Measurements from ENCODE around the gene PTPRN2. TPM values are rescaled to one million over a fixed set of nuclear protein-coding genes. Genes with fewer than 3 reads are reported as not detected.

PTPRN2 gene
- total RNA-seq, 4 donors from 2014 or later, result 14.9 to 34.3 (median 21.3) TPM

- TF ChIP-seq CTCF (IDR thresholded peaks at IDR 0.05) (no peak), POLR2A (IDR thresholded peaks at IDR 0.05) (no peak)
- Histone ChIP-seq H3K27ac (no peak overlapping the region), H3K27me3 (no peaks in the 10 kb centered on the region), H3K4me1 (no peaks in the 10 kb centered on the region), H3K9me3 (peaks cover 0 to 20% (median 9%) of the 10 kb centered on the region in 4 donors), H3K4me3 (no peak overlapping the region), H3K36me3 (no peaks in the 10 kb centered on the region)
- no peak for DNase-seq
These were observed 611.9 kb downstream of the PTPRN2 start for GRCh38 chr7:157975401-157976372.

- H3K4me1 ChIP-seq, result no peaks in the 10 kb centered on the region
- H3K27ac ChIP-seq, result no peak overlapping the region
- H3K27me3 ChIP-seq, result no peaks in the 10 kb centered on the region
- H3K36me3 ChIP-seq, result no peaks in the 10 kb centered on the region
- H3K4me3 ChIP-seq, result no peak overlapping the region
- DNase-seq, result no peak
- peaks cover 0 to 20% (median 9%) of the 10 kb centered on the region in 4 donors for H3K9me3 ChIP-seq
- TF ChIP-seq POLR2A (IDR thresholded peaks at IDR 0.05) (no peak), CTCF (IDR thresholded peaks at IDR 0.05) (no peak)
These were observed 612.9 kb downstream of the PTPRN2 start for GRCh38 chr7:157974678-157975230.

GRCh38 chr7:157973971-157974677 lies 613.5 kb downstream of the PTPRN2 start:
- Histone ChIP-seq H3K27me3 (no peaks in the 10 kb centered on the region), H3K4me1 (no peaks in the 10 kb centered on the region), H3K4me3 (no peak overlapping the region), H3K36me3 (no peaks in the 10 kb centered on the region), H3K27ac (no peak overlapping the region), H3K9me3 (peaks cover 0 to 20% (median 9%) of the 10 kb centered on the region in 4 donors)
- DNase-seq, result no peak
- TF ChIP-seq POLR2A (IDR thresholded peaks at IDR 0.05), result no peak

GRCh38 chr7:157972914-157973313 lies 614.7 kb downstream of the PTPRN2 start:
- DNase-seq, result no peak
- Histone ChIP-seq H3K36me3 (no peaks in the 10 kb centered on the region), H3K9me3 (peaks cover 0 to 20% (median 9%) of the 10 kb centered on the region in 4 donors), H3K27me3 (no peaks in the 10 kb centered on the region), H3K27ac (no peak overlapping the region), H3K4me1 (no peaks in the 10 kb centered on the region), H3K4me3 (no peak overlapping the region)
- TF ChIP-seq POLR2A (IDR thresholded peaks at IDR 0.05) (no peak), CTCF (IDR thresholded peaks at IDR 0.05) (no peak)

GRCh38 chr7:157971501-157971900 lies 616.1 kb downstream of the PTPRN2 start:
- Histone ChIP-seq H3K4me3 (no peak overlapping the region), H3K27me3 (no peaks in the 10 kb centered on the region), H3K27ac (no peak overlapping the region), H3K4me1 (no peaks in the 10 kb centered on the region), H3K9me3 (peaks cover 0 to 20% (median 9%) of the 10 kb centered on the region in 4 donors), H3K36me3 (no peaks in the 10 kb centered on the region)
- DNase-seq, result no peak
- no peak for TF ChIP-seq POLR2A (IDR thresholded peaks at IDR 0.05)
- no peak for TF ChIP-seq CTCF (IDR thresholded peaks at IDR 0.05)
